Smooth muscle cell (in vitro differentiated cells): Measurements from ENCODE around the gene YWHAQ. TPM values are rescaled to one million over a fixed set of nuclear protein-coding genes. Genes with fewer than 3 reads are reported as not detected.

Experiments used
- DNase-seq: peaks from one replicate; lab custom pipeline; 2025; ENCODE audit not compliant: unreplicated experiment; lab: John Stamatoyannopoulos, UW
- H2AFZ ChIP-seq: fragments of 200-600 bp; sonication (generic); 2 replicates; pipeline ENCODE4 v1.6.0; 2016; ENCODE audit warnings: antibody characterized with exemption, low read depth, mild to moderate bottlenecking
- H3F3A ChIP-seq: fragments of 200-600 bp; sonication (generic); 2 replicates; pipeline ENCODE4 v1.6.0; 2017; ENCODE audit warnings: antibody characterized with exemption, low read depth
- H3K27ac ChIP-seq: fragments of 200-600 bp; sonication (generic); 2 replicates; pipeline ENCODE4 v1.5.1; 2016; ENCODE audit warnings: low read depth, mild to moderate bottlenecking
- H3K27me3 ChIP-seq: fragments of 200-600 bp; sonication (generic); 2 replicates; pipeline ENCODE4 v1.6.1; 2016; ENCODE audit warnings: low read depth, mild to moderate bottlenecking
- H3K36me3 ChIP-seq: fragments of 200-600 bp; sonication (generic); 2 replicates; pipeline ENCODE4 v1.5.1; 2016; ENCODE audit warnings: low read depth
- H3K4me1 ChIP-seq: fragments of 200-600 bp; sonication (generic); 2 replicates; pipeline ENCODE4 v1.5.1; 2016; ENCODE audit warnings: low read depth
- H3K4me2 ChIP-seq: fragments of 200-600 bp; sonication (generic); 2 replicates; pipeline ENCODE4 v1.6.0; 2016; ENCODE audit warnings: mild to moderate bottlenecking
- H3K4me3 ChIP-seq: fragments of 200-600 bp; sonication (generic); 2 replicates; pipeline ENCODE4 v1.5.1; 2016; ENCODE audit warnings: mild to moderate bottlenecking
- H3K79me2 ChIP-seq: fragments of 200-600 bp; sonication (generic); 2 replicates; pipeline ENCODE4 v1.6.0; 2016; ENCODE audit warnings: low read depth, mild to moderate bottlenecking
- H3K9ac ChIP-seq: fragments of 200-600 bp; sonication (generic); 2 replicates; pipeline ENCODE4 v1.6.0; 2016; ENCODE audit warnings: low read depth
- H3K9me3 ChIP-seq: fragments of 200-600 bp; sonication (generic); replicated peaks from 2 replicates; pipeline ENCODE4 v1.5.1; 2016; ENCODE audit warnings: low read depth
- H4K20me1 ChIP-seq: fragments of 200-600 bp; sonication (generic); 2 replicates; pipeline ENCODE4 v1.6.0; 2016; ENCODE audit warnings: low read depth
- WGBS: methylation state at CpG from one replicate; pipeline ENCODE4 v1.1.7; 2016; ENCODE audit warnings: low lambda C conversion rate; 5-methylcytosine and 5-hydroxymethylcytosine counted together
- polyA plus RNA-seq: library from polyadenylated mRNA; unstranded; fragments of >200 nt; fragmentation: Nextera tagmentation; extraction: Ambion mirVana; gene quantifications from 2 replicates; pipeline ENCODE4 v1.2.1, GENCODE V29; 2016
- total RNA-seq: library from RNA; depleted of rRNA; stranded (reverse); fragments of >200 nt; gene quantifications from 2 replicates; pipeline ENCODE4 v1.2.3, GENCODE V29; 2014
- TF ChIP-seq, protein P1 (sequence below): fragments of 200-600 bp; sonication (generic); IDR thresholded peaks from 2 replicates; pipeline ENCODE4 v1.5.1; 2017; ENCODE audit warnings: borderline replicate concordance, mild to moderate bottlenecking, antibody characterized with exemption; ENCODE audit not compliant: insufficient read depth, poor library complexity, severe bottlenecking

Gene YWHAQ
- total and polyA plus RNA-seq, 2 experiments from 2014 or later, result 300 to 417 TPM

DNA sequence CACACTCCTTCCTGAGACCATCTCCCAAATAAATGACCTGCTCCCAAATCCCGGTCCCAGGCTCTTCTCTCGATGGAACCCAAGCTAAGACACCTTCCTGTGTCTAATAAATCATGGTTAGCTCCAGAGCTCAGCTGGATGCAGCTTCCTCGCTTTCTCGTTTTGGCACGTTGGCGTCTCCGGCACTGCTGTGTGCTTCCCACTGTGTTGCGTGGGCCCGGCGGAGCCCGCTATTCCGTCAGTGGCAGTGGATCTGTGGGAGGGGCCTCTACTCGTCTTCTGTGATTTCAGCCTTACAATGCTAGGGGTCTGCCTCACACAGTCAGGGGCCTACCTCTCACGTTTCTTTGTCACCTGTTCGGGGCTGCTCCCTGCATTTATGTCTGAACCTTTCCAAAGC is 29.4 kb upstream of the YWHAQ start:
- Histone ChIP-seq H4K20me1 (peaks cover 5% of the 10 kb centered on the region), H3K27me3 (peaks cover 10% of the 10 kb centered on the region), H3K79me2 (no peaks in the 10 kb centered on the region), H3K36me3 (no peaks in the 10 kb centered on the region), H3K9me3 (no peaks in the 10 kb centered on the region), H3K4me1 (no peaks in the 10 kb centered on the region), H3K4me3 (no peak overlapping the region), H3K9ac (no peak overlapping the region), H3K27ac (no peak overlapping the region), H3F3A (peaks cover 6% of the 10 kb centered on the region), H3K4me2 (no peak overlapping the region), H2AFZ (no peak overlapping the region)
- TF ChIP-seq, protein P1, sequence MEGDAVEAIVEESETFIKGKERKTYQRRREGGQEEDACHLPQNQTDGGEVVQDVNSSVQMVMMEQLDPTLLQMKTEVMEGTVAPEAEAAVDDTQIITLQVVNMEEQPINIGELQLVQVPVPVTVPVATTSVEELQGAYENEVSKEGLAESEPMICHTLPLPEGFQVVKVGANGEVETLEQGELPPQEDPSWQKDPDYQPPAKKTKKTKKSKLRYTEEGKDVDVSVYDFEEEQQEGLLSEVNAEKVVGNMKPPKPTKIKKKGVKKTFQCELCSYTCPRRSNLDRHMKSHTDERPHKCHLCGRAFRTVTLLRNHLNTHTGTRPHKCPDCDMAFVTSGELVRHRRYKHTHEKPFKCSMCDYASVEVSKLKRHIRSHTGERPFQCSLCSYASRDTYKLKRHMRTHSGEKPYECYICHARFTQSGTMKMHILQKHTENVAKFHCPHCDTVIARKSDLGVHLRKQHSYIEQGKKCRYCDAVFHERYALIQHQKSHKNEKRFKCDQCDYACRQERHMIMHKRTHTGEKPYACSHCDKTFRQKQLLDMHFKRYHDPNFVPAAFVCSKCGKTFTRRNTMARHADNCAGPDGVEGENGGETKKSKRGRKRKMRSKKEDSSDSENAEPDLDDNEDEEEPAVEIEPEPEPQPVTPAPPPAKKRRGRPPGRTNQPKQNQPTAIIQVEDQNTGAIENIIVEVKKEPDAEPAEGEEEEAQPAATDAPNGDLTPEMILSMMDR, result no peak
- no peak for DNase-seq
- 90% methylated on average over 15 of the region's 15 CpGs for WGBS

DNA sequence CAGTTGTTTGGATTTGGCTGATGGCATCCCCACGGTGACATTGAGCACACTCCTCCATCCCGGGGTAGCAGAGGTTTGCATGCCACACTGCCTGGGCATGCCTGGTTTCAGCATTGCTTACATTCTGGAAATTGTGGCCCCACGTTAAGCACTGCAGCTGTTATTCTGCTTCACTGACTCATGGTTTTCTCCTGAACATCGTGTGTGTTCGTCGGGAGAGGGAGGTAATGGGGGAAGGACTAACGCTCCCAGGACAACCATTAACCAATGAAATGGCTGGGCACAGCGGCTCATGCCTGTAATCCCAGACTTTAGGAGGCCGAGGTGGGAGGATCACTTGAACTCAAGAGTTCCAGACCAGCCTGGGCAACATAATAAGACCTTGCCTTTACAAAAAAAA is 28.2 kb upstream of the YWHAQ start:
- H4K20me1 ChIP-seq, result peaks cover 5% of the 10 kb centered on the region
- DNase-seq, result no peak
- peaks cover 6% of the 10 kb centered on the region for H3F3A ChIP-seq
- TF ChIP-seq, protein P1, result no peak
- no peak overlapping the region for H2AFZ ChIP-seq
- H3K27ac ChIP-seq, result no peak overlapping the region
- peak overlapping the region; percentile 18 for H3K4me2 ChIP-seq
- no peaks in the 10 kb centered on the region for H3K9me3 ChIP-seq
- H3K4me3 ChIP-seq, result no peak overlapping the region
- H3K9ac ChIP-seq, result no peak overlapping the region
- H3K79me2 ChIP-seq, result no peaks in the 10 kb centered on the region
- no peaks in the 10 kb centered on the region for H3K36me3 ChIP-seq
- H3K4me1 ChIP-seq, result no peaks in the 10 kb centered on the region
- no peaks in the 10 kb centered on the region for H3K27me3 ChIP-seq
- WGBS, result 42% methylated on average over 9 of the region's 9 CpGs

DNA sequence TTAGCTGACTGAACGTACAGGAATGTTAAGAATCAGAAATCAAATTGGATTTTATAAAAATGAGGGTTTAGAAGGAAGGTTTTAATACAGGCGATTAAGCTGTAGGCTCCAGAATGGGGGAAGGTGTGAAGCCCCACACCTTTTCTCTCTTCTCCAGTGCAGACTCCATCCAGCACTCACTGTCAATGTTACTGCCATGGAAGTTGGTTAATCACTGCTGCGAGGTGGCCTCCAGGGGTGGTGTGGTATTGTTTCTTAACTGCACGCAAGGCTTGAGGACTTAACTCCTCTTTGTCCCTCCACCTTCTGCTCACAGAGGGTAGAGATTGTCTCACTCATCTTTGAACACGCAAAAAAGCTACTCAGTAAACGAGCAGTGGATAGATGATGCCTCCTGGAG is 26.9 kb upstream of the YWHAQ start:
- H3K27ac ChIP-seq, result no peak overlapping the region

DNA sequence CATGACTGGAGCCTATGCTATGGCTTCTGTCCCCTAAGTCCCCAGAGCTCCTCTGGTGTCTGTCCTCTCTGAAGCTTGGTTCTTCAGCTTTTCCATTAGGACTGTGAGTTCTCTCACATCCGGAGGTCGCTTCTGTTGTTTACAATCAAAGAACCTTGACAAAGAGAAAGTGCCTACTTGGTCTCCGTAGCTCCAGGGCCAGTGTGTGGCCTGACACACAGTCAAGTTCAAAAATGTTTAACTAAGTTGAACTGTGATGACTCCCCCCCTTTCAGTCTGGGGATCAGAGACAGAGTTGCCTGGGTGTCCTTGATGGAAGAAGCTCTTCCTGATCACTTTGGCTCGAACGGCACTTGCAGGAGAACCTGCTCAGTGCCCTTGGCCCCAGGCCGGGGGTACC is 26.3 kb upstream of the YWHAQ start:
- Histone ChIP-seq H3K79me2 (no peaks in the 10 kb centered on the region), H3K9ac (no peak overlapping the region), H4K20me1 (peaks cover 5% of the 10 kb centered on the region), H3K4me2 (no peak overlapping the region), H3K4me1 (no peaks in the 10 kb centered on the region), H3K36me3 (no peaks in the 10 kb centered on the region), H3K27me3 (no peaks in the 10 kb centered on the region), H3K4me3 (no peak overlapping the region), H3F3A (peaks cover 6% of the 10 kb centered on the region), H2AFZ (no peak overlapping the region), H3K27ac (no peak overlapping the region), H3K9me3 (no peaks in the 10 kb centered on the region)
- 90% methylated on average over 6 of the region's 6 CpGs for WGBS
- TF ChIP-seq, protein P1, result no peak
- DNase-seq, result no peak

More for the DNA sequence above, 26.9 kb upstream of the YWHAQ start:
- H3K4me1 ChIP-seq, result no peaks in the 10 kb centered on the region
- H3K27me3 ChIP-seq, result no peaks in the 10 kb centered on the region
- H3K4me3 ChIP-seq, result no peak overlapping the region
- no peaks in the 10 kb centered on the region for H3K36me3 ChIP-seq
- no peak for DNase-seq
- TF ChIP-seq, protein P1, result no peak
- H3F3A ChIP-seq, result peaks cover 6% of the 10 kb centered on the region
- H4K20me1 ChIP-seq, result peaks cover 5% of the 10 kb centered on the region
- no peaks in the 10 kb centered on the region for H3K79me2 ChIP-seq
- no peaks in the 10 kb centered on the region for H3K9me3 ChIP-seq
- no peak overlapping the region for H2AFZ ChIP-seq
- 87% methylated on average over 6 of the region's 6 CpGs for WGBS
- no peak overlapping the region for H3K9ac ChIP-seq
- H3K4me2 ChIP-seq, result no peak overlapping the region
